K562 (cell line): Measurements from ENCODE around the gene SLC4A2. TPM values are rescaled to one million over a fixed set of nuclear protein-coding genes. Genes with fewer than 3 reads are reported as not detected.

Source experiments
- ATAC-seq: fragments of 200-7000 bp; cut with Tn5 transposase; 3 replicates; pipeline ENCODE4 v1.9.1; 2020; ENCODE audit warnings: moderate library complexity
- BruUV-seq: library from RNA; stranded (reverse); fragments of 400-500 nt; replicated peaks from 2 replicates; lab custom pipeline; 2021; lab: Mats Ljungman, UMichigan
- CTCF ChIA-PET: fragments of 300-600 bp; formaldehyde crosslinking; extraction: SDS; loops from one replicate; lab custom pipeline; 2021; ENCODE audit warnings: low intra/inter-chr PET ratio; lab: Yijun Ruan, JAX
- POLR2A ChIA-PET: fragments of 300-600, 350-650 bp; sonication (Branson Sonifier 250); formaldehyde crosslinking; extraction: SDS; loops from one replicate; lab custom pipeline; 2021; ENCODE audit warnings: antibody characterized with exemption, inconsistent platforms; lab: Yijun Ruan, JAX
- DNase-seq, 4 experiments: peaks; one replicate each; pipeline versions ENCODE4 v3.0.0 to v3.0.0-alpha.2; 2011 to 2018; ENCODE audit warnings: low spot score in 3 of 4, mixed read lengths in 3 of 4; ENCODE audit errors: extremely low read depth in 1 of 4
- FAIRE-seq: peaks from 2 replicates; lab custom pipeline; 2011; peaks lifted over from hg19 to GRCh38; lab: Jason Lieb, UNC
- H2AFZ ChIP-seq: 2 replicates; pipeline ENCODE4 v1.6.0; 2011; ENCODE audit warnings: low read depth, low read length, control low read depth, inconsistent platforms
- H3K27ac ChIP-seq: fragments of 200-600 bp; 3 replicates; pipeline ENCODE4 v1.8.0; 2011; ENCODE audit warnings: low read depth, mild to moderate bottlenecking, control low read depth, inconsistent platforms, low read length, moderate library complexity, mixed read lengths; ENCODE audit errors: extremely low read depth
- H3K27me3 ChIP-seq, 2 experiments: fragments of 300-600 bp in 1 of 2; 2 replicates in 1 of 2; 3 replicates in 1 of 2; pipeline versions ENCODE4 v1.6.0 to v1.8.0; 2011; ENCODE audit warnings: inconsistent platforms in 2 of 2, low read length in 2 of 2, mild to moderate bottlenecking in 1 of 2, mixed read lengths in 1 of 2, moderate library complexity in 1 of 2; ENCODE audit not compliant: control insufficient read depth in 2 of 2, insufficient read depth in 2 of 2
- H3K36me3 ChIP-seq: fragments of 300-600 bp; 3 replicates; pipeline ENCODE4 v1.8.0; 2011; ENCODE audit warnings: mild to moderate bottlenecking, low read length, inconsistent platforms; ENCODE audit not compliant: control insufficient read depth, insufficient read depth
- H3K4me1 ChIP-seq, 2 experiments: fragments of 200-600 bp in 1 of 2; replicated peaks in 1 of 2; 2 replicates in 1 of 2; 3 replicates in 1 of 2; pipeline versions ENCODE4 v1.5.1 to v1.8.0; 2011; ENCODE audit warnings: inconsistent platforms in 2 of 2, low read length in 2 of 2, mild to moderate bottlenecking in 1 of 2, mixed read lengths in 1 of 2, moderate library complexity in 1 of 2; ENCODE audit not compliant: control insufficient read depth in 2 of 2, insufficient read depth in 2 of 2
- H3K4me2 ChIP-seq: 2 replicates; pipeline ENCODE4 v1.6.1; 2011; ENCODE audit warnings: low read length, control low read depth, inconsistent platforms, mixed read lengths; ENCODE audit not compliant: insufficient read depth
- H3K4me3 ChIP-seq: fragments of 200-600 bp; sonication (generic), shearing (Covaris generic); 2 replicates; pipeline ENCODE4 v1.5.1; 2016; ENCODE audit warnings: control low read depth, inconsistent platforms
- H3K79me2 ChIP-seq: fragments of 200-600 bp; 3 replicates; pipeline ENCODE4 v1.8.0; 2011; ENCODE audit warnings: low read length, inconsistent platforms; ENCODE audit not compliant: control insufficient read depth, insufficient read depth
- H3K9ac ChIP-seq, 2 experiments: 2 replicates each; pipeline versions ENCODE4 v1.6.0 to v1.6.1; 2011; ENCODE audit warnings: low read depth in 2 of 2, low read length in 2 of 2, control low read depth in 1 of 2, inconsistent platforms in 1 of 2, mild to moderate bottlenecking in 1 of 2, mixed read lengths in 1 of 2; ENCODE audit not compliant: insufficient read depth in 1 of 2
- H3K9me1 ChIP-seq: one replicate; pipeline ENCODE4 v1.6.0; 2011; ENCODE audit warnings: inconsistent platforms, mild to moderate bottlenecking, low read length, moderate library complexity; ENCODE audit not compliant: control insufficient read depth, insufficient read depth
- H3K9me3 ChIP-seq: replicated peaks from 2 replicates; pipeline ENCODE4 v1.5.1; 2011; ENCODE audit warnings: low read depth, low read length, inconsistent platforms; ENCODE audit not compliant: control insufficient read depth, insufficient read depth
- H4K20me1 ChIP-seq: replicated peaks from 2 replicates; pipeline ENCODE4 v1.6.1; 2011; ENCODE audit warnings: low read length, inconsistent platforms, mixed read lengths; ENCODE audit not compliant: control insufficient read depth, insufficient read depth
- PCBP1 ChIP-seq: fragments of 200-400 bp; formaldehyde crosslinking; IDR thresholded peaks from 2 replicates; pipeline ENCODE4 v1.6.1; 2018; ENCODE audit warnings: mild to moderate bottlenecking, low read depth, low read length; ENCODE audit not compliant: poor library complexity, severe bottlenecking
- RBFOX2 ChIP-seq: fragments of 200-400 bp; formaldehyde crosslinking; IDR thresholded peaks from 2 replicates; pipeline ENCODE4 v1.6.1; 2017; ENCODE audit warnings: low read depth, mild to moderate bottlenecking, low read length, moderate library complexity
- ZNF354B ChIP-seq: fragments of 250-450 bp; sonication (Bioruptor Pico); IDR thresholded peaks from 2 replicates; pipeline ENCODE4 v1.4.0; 2020
- WGBS: fragments of 100-300 bp; shearing (Covaris generic); methylation state at CpG from one replicate; pipeline ENCODE4 v1.1.6; 2016; ENCODE audit warnings: low coverage, mixed read lengths; ENCODE audit not compliant: insufficient coverage; ENCODE audit errors: missing lambda C conversion rate; 5-methylcytosine and 5-hydroxymethylcytosine counted together
- in situ Hi-C: fragments of 300-500 bp; cut with MboI; formaldehyde crosslinking; loops from 4 replicates; pipeline ENCODE4 v1.15.0; 2018; ENCODE audit warnings: inconsistent platforms, mixed read lengths
- intact Hi-C: fragments of 100-400 bp; cut with micrococcal nuclease; formaldehyde crosslinking; loops from 2 replicates; pipeline ENCODE4 v1.14.2; 2022
- polyA plus RNA-seq, 8 experiments: library from polyadenylated mRNA; depleted of rRNA in 4 of 8; stranded (reverse) in 5 of 8; unstranded in 3 of 8; fragments of >200 nt; fragmentation: Nextera tagmentation in 2 of 8; fragmentation: Illumina TruSeq in 1 of 8; extraction: Ambion mirVana in 2 of 8; extraction: Trizol in 1 of 8; gene quantifications; 2 replicates each; pipeline versions ENCODE4 v1.2.1 to v1.2.3, GENCODE V29; 2011 to 2014; ENCODE audit warnings: inconsistent platforms in 1 of 8, missing spikeins in 1 of 8
- total RNA-seq, 7 experiments: library from RNA; depleted of rRNA in 6 of 7; stranded (reverse); fragments of >200 nt in 6 of 7; fragmentation: Illumina TruSeq in 2 of 7; extraction: Trizol in 2 of 7; gene quantifications; 2 replicates each; pipeline versions ENCODE4 v1.2.1 to v1.2.3, GENCODE V29; 2011 to 2021; ENCODE audit warnings: low replicate concordance in 1 of 7
- TF ChIP-seq, protein P1 (sequence below): conservative IDR thresholded peaks from 2 replicates; pipeline ENCODE4 v1.6.1; 2011; ENCODE audit warnings: low read depth, mild to moderate bottlenecking, low read length; ENCODE audit not compliant: control insufficient read depth

The SLC4A2 gene
- total and polyA plus RNA-seq, 9 of the 15 experiments (the other 6 are each of a cell fraction or from before 2014, with no cell fraction given), result 11.4 to 375 (median 130) TPM

DNA sequence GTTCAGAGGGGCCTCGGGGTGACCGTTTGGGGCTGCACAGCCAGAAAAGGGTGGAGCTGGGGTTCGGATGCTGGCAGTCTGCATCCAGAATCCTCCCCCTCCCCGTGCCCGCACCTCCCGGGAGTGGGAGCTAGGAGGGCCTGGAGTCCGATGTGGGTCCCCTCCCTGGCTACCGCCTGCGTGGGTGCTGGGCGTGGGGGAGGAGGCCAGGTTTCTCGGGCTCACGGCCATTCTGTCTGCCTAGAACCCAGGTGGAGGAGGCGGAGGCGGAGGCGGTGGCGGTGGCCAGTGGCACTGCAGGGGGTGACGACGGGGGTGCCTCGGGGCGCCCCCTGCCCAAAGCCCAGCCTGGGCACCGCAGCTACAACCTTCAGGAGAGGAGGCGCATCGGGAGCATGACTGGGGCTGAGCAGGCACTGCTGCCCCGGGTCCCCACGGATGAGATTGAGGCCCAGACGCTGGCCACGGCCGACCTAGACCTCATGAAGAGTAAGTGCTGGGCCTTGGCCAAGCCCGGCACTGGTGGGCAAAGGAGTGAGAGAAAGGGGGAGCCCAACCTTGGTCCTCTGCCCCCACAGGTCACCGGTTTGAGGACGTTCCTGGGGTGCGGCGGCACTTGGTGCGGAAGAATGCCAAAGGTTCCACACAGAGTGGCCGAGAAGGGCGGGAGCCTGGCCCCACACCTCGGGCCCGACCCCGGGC lies 7.0 kb downstream of the SLC4A2 start:
- Histone ChIP-seq H3K4me3 (no peak overlapping the region), H3K79me2 (peaks cover 42% of the 10 kb centered on the region), H3K9me1 (no peaks in the 10 kb centered on the region), H3K9ac (peak overlapping the region in 1 of 2 experiments; percentile 52; a peak in 2 of 4 replicates), H4K20me1 (no peaks in the 10 kb centered on the region; the same call in 1 of the 2 replicates), H3K27me3 (no peaks in the 10 kb centered on the region), H3K27ac (no peak overlapping the region), H2AFZ (no peak overlapping the region), H3K4me1 (peaks cover 20 to 66% of the 10 kb centered on the region in 2 experiments), H3K36me3 (peaks cover 91% of the 10 kb centered on the region), H3K9me3 (no peaks in the 10 kb centered on the region), H3K4me2 (no peak overlapping the region)
- intact Hi-C loops (no loop called here), in situ Hi-C loops (no loop called here)
- no peak for ATAC-seq
- TF ChIP-seq ZNF354B (CRISPR knock-in tag) (no peak), PCBP1 (peak; percentile 27), RBFOX2 (peak; percentile 60)
- TF ChIP-seq, protein P1, sequence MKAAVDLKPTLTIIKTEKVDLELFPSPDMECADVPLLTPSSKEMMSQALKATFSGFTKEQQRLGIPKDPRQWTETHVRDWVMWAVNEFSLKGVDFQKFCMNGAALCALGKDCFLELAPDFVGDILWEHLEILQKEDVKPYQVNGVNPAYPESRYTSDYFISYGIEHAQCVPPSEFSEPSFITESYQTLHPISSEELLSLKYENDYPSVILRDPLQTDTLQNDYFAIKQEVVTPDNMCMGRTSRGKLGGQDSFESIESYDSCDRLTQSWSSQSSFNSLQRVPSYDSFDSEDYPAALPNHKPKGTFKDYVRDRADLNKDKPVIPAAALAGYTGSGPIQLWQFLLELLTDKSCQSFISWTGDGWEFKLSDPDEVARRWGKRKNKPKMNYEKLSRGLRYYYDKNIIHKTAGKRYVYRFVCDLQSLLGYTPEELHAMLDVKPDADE, result 0 out of 2 replicates have a peak, but pooled peaks have one; percentile 20
- ChIA-PET CTCF (no interaction called here), POLR2A (interaction anchor here (0.7 to 5.0 kb wide), 4 partner anchors 12 to 35 kb away, joined by 3 to 24 read pairs (median 11); partner anchors contain the start of genes FASTK and TMUB1)
- DNase-seq, result no peak
- 94% methylated on average over 39 of the region's 39 CpGs for WGBS
- BruUV-seq, result no TSS peak
- FAIRE-seq, result no peak
